A549 (cell line): Measurements from ENCODE around the gene CLDN34. TPM values are rescaled to one million over a fixed set of nuclear protein-coding genes. Genes with fewer than 3 reads are reported as not detected.
A peak's percentile ranks its signal among the peaks of the same experiment; 100 is the strongest.

ENCODE experiments used
- ATAC-seq, 2 experiments: fragments of 200-7000 bp in 1 of 2; fragments of >200 bp in 1 of 2; cut with Nextera tagmentation in 1 of 2; cut with Tn5 transposase in 1 of 2; 3 replicates each; pipeline versions ENCODE4 v1.8.0 to v1.9.1; 2018 to 2020; ENCODE audit warnings: mild to moderate bottlenecking in 1 of 2, moderate library complexity in 1 of 2
- CTCF ChIA-PET: fragments of 300-600 bp; sonication (Branson Sonifier 250); formaldehyde crosslinking; extraction: SDS; loops from one replicate; lab custom pipeline; 2021; ENCODE audit warnings: antibody characterized with exemption, inconsistent platforms; lab: Yijun Ruan, JAX
- POLR2A ChIA-PET: fragments of 350-600 bp; formaldehyde crosslinking; extraction: SDS; loops from one replicate; lab custom pipeline; 2021; ENCODE audit warnings: antibody characterized with exemption, inconsistent platforms; lab: Yijun Ruan, JAX
- DNase-seq, 2 experiments: peaks; one replicate each; pipeline versions ENCODE4 v3.0.0 to v3.0.0-alpha.2; 2011 to 2016; ENCODE audit warnings: low read depth in 1 of 2, low spot score in 1 of 2
- FAIRE-seq: peaks from 2 replicates; lab custom pipeline; 2011; peaks lifted over from hg19 to GRCh38; lab: Jason Lieb, UNC
- H3K27ac ChIP-seq, 2 experiments: fragments of >200 bp; sonication (Bioruptor Twin); formaldehyde crosslinking; 3 replicates each; pipeline ENCODE4 v1.5.1; 2016 to 2017
- H3K4me1 ChIP-seq: fragments of >200 bp; sonication (Bioruptor Twin); formaldehyde crosslinking; 3 replicates; pipeline ENCODE4 v1.6.1; 2016
- H3K4me2 ChIP-seq: fragments of >200 bp; sonication (Bioruptor Twin); formaldehyde crosslinking; 3 replicates; pipeline ENCODE4 v1.6.1; 2016
- H3K4me3 ChIP-seq: fragments of >200 bp; sonication (Bioruptor Twin); formaldehyde crosslinking; 3 replicates; pipeline ENCODE4 v1.5.1; 2016
- H3K9me3 ChIP-seq: fragments of >200 bp; sonication (Bioruptor Twin); formaldehyde crosslinking; 3 replicates; pipeline ENCODE4 v1.6.1; 2016
- CBX8 ChIP-seq: fragments of 200-600 bp; sonication (generic); IDR thresholded peaks from 2 replicates; pipeline ENCODE4 v1.6.1; 2016
- CEBPB ChIP-seq, 2 experiments: fragments of >200 bp in 1 of 2; sonication (Bioruptor Twin) in 1 of 2; formaldehyde crosslinking in 1 of 2; IDR thresholded peaks; 2 replicates each; pipeline ENCODE4 v1.6.1; 2012 to 2016
- CTCF ChIP-seq: fragments of >200 bp; sonication (Bioruptor Twin); formaldehyde crosslinking; IDR thresholded peaks from 3 replicates; pipeline ENCODE4 v1.5.1; 2016
- ELK1 ChIP-seq: fragments of 150-350 bp; IDR thresholded peaks from 2 replicates; pipeline ENCODE4 v1.6.1; 2014; ENCODE audit warnings: low read depth, mild to moderate bottlenecking, low read length
- EP300 ChIP-seq, 2 experiments: fragments of >200 bp; sonication (Bioruptor Twin); formaldehyde crosslinking; IDR thresholded peaks; 2 replicates in 1 of 2; 3 replicates in 1 of 2; pipeline ENCODE4 v1.6.1; 2016 to 2017
- FOSL2 ChIP-seq, 2 experiments: fragments of 450-650 bp in 1 of 2; fragments of >200 bp in 1 of 2; sonication (Bioruptor Twin) in 1 of 2; formaldehyde crosslinking; IDR thresholded peaks; 2 replicates each; pipeline versions ENCODE4 v1.5.0 to v1.6.1; 2016 to 2020; ENCODE audit warnings: mild to moderate bottlenecking in 1 of 2, moderate library complexity in 1 of 2
- GATA3 ChIP-seq: IDR thresholded peaks from 2 replicates; pipeline ENCODE4 v1.6.1; 2012; ENCODE audit warnings: borderline replicate concordance
- HEYL ChIP-seq: fragments of 250-450 bp; sonication (Bioruptor Pico); IDR thresholded peaks from 2 replicates; pipeline ENCODE4 v1.8.0; 2021; ENCODE audit warnings: mild to moderate bottlenecking, moderate library complexity
- HOXA7 ChIP-seq: fragments of 250-450 bp; sonication (Bioruptor Pico); IDR thresholded peaks from 2 replicates; pipeline ENCODE4 v1.5.0; 2020; ENCODE audit warnings: mild to moderate bottlenecking, moderate library complexity
- HOXB13 ChIP-seq: fragments of 250-450 bp; sonication (Bioruptor Pico); IDR thresholded peaks from 2 replicates; pipeline ENCODE4 v1.5.0; 2020; ENCODE audit warnings: low read depth, mild to moderate bottlenecking, moderate library complexity
- KDM1A ChIP-seq: fragments of 200-600 bp; sonication (generic); IDR thresholded peaks from 2 replicates; pipeline ENCODE4 v1.6.1; 2016; ENCODE audit warnings: low read depth, mild to moderate bottlenecking
- PHF8 ChIP-seq: fragments of 200-600 bp; sonication (generic); IDR thresholded peaks from 2 replicates; pipeline ENCODE4 v1.6.1; 2016; ENCODE audit warnings: low read depth, mild to moderate bottlenecking, antibody characterized with exemption, moderate library complexity, borderline replicate concordance
- POLR2AphosphoS2 ChIP-seq: conservative IDR thresholded peaks from 2 replicates; pipeline ENCODE4 v1.6.1; 2012; ENCODE audit warnings: low read length, improper control_type of control experiment, inconsistent platforms
- RAD21 ChIP-seq, 2 experiments: fragments of >200 bp in 1 of 2; sonication (Bioruptor Twin) in 1 of 2; formaldehyde crosslinking in 1 of 2; IDR thresholded peaks in 1 of 2; conservative IDR thresholded peaks in 1 of 2; 2 replicates in 1 of 2; 3 replicates in 1 of 2; pipeline ENCODE4 v1.6.1; 2012 to 2018; ENCODE audit warnings: inconsistent platforms in 1 of 2
- RCOR1 ChIP-seq: fragments of 150-350 bp; IDR thresholded peaks from 2 replicates; pipeline ENCODE4 v1.6.1; 2014; ENCODE audit warnings: antibody characterized with exemption, low read length, low read depth
- TFCP2L1 ChIP-seq: fragments of 250-450 bp; sonication (Bioruptor Pico); IDR thresholded peaks from 2 replicates; pipeline ENCODE4 v1.5.0; 2021; ENCODE audit warnings: mild to moderate bottlenecking
- ZNF302 ChIP-seq: fragments of 250-450 bp; sonication (Bioruptor Pico); IDR thresholded peaks from 2 replicates; pipeline ENCODE4 v1.9.0; 2021; ENCODE audit warnings: inconsistent platforms, mild to moderate bottlenecking, moderate library complexity
- ZSCAN20 ChIP-seq: fragments of 250-450 bp; sonication (Bioruptor Pico); IDR thresholded peaks from 2 replicates; pipeline ENCODE4 v1.8.0; 2022; ENCODE audit warnings: mild to moderate bottlenecking, moderate library complexity
- WGBS: methylation state at CpG from one replicate; pipeline ENCODE4 v1.1.6; 2017; ENCODE audit errors: missing lambda C conversion rate; 5-methylcytosine and 5-hydroxymethylcytosine counted together
- polyA plus RNA-seq, 4 experiments: library from polyadenylated mRNA; depleted of rRNA in 3 of 4; stranded (reverse); fragments of >200 nt; fragmentation: RNase III in 1 of 4; extraction: RNeasy Plus Mini Kit Qiagen cat#74134 plus additional on column Dnase treatment in 1 of 4; gene quantifications; 2 replicates in 3 of 4; 3 replicates in 1 of 4; pipeline ENCODE4 v1.2.3, GENCODE V29; 2011 to 2017

The CLDN34 gene
- polyA plus RNA-seq, 2 of the 4 experiments (the other 2 are of a cell fraction) = not detected

GRCh38 chrX:10010686-10011085, 43.5 kb downstream of the CLDN34 start:
- peak; percentile 90 for FAIRE-seq
- Histone ChIP-seq H3K4me1 (peaks cover 49% of the 10 kb centered on the region), H3K9me3 (0 out of 3 replicates have a peak, but pooled peaks cover 3% of the 10 kb centered on the region), H3K27ac (peak overlapping the region; percentile 73 to 84), H3K4me2 (peak overlapping the region; percentile 72), H3K4me3 (no peak overlapping the region)
- ChIA-PET CTCF (interaction anchor here (0.8 to 2.6 kb wide), 2 partner anchors 16 to 109 kb away, joined by 3 to 20 read pairs; no protein-coding TSS in a partner anchor), POLR2A (interaction anchor here (1.4 kb wide), 1 partner anchor 9 kb away, joined by 3 read pairs; no protein-coding TSS in a partner anchor)
- DNase-seq = peak in 1 of 2 experiments; percentile 41
- 8% methylated on average over 5 of the region's 5 CpGs for WGBS
- no peak for ATAC-seq
- TF ChIP-seq EP300 (IDR thresholded peaks at IDR 0.05) (0 out of 5 replicates have a peak, but pooled peaks of 1 of the 2 experiments have one; percentile 15), RCOR1 (no peak), PHF8 (no peak), ZNF302 (CRISPR knock-in tag) (no peak), CTCF (no peak), KDM1A (no peak), ZSCAN20 (CRISPR knock-in tag) (no peak), CEBPB (IDR thresholded peaks at IDR 0.05) (peak; percentile 54 to 68; a peak in 3 of 4 replicates)

GRCh38 chrX:10011261-10011931, 44.2 kb downstream of the CLDN34 start:
- ATAC-seq (no peak), FAIRE-seq (peak; percentile 87), DNase-seq (no peak)
- no peak for TF ChIP-seq PHF8
- TF ChIP-seq TFCP2L1 = no peak
- no peak for TF ChIP-seq RAD21 (conservative IDR thresholded peaks at IDR 0.05 in 1 of 2, IDR thresholded peaks at IDR 0.05 in 1 of 2)
- TF ChIP-seq ELK1 = no peak
- TF ChIP-seq KDM1A = no peak
- H3K4me2 ChIP-seq = peak overlapping the region; percentile 72
- H3K4me3 ChIP-seq = no peak overlapping the region
- H3K4me1 ChIP-seq = peaks cover 48% of the 10 kb centered on the region
- H3K27ac ChIP-seq = peak overlapping the region; percentile 73 to 84
- 0 out of 3 replicates have a peak, but pooled peaks cover 3% of the 10 kb centered on the region for H3K9me3 ChIP-seq
- ChIA-PET CTCF (interaction anchor here (0.8 to 2.6 kb wide), 2 partner anchors 16 to 108 kb away, joined by 3 to 20 read pairs; no protein-coding TSS in a partner anchor), POLR2A (interaction anchor here (1.4 to 1.6 kb wide), 2 partner anchors 8 kb away, joined by 3 to 7 read pairs; no protein-coding TSS in a partner anchor)
- 59% methylated on average over 10 of the region's 10 CpGs for WGBS

- DNase-seq (peak in 1 of 2 experiments; percentile 40), FAIRE-seq (no peak), ATAC-seq (peak in 1 of 2 experiments; percentile 23; a peak in 2 of 6 replicates)
- H3K4me3 ChIP-seq = no peak overlapping the region
- TF ChIP-seq CBX8 (no peak), HOXB13 (CRISPR knock-in tag) (no peak), HOXA7 (CRISPR knock-in tag) (no peak), FOSL2 (IDR thresholded peaks at IDR 0.05) (no peak), FOSL2 (CRISPR knock-in tag; IDR thresholded peaks at IDR 0.05) (no peak), POLR2AphosphoS2 (no peak), RCOR1 (no peak), GATA3 (no peak), PHF8 (no peak), HEYL (CRISPR knock-in tag) (no peak), ZNF302 (CRISPR knock-in tag) (no peak)
- H3K4me2 ChIP-seq = peak overlapping the region; percentile 72
- CTCF ChIA-PET = interaction anchor here (0.8 to 2.6 kb wide), 3 partner anchors 14 to 178 kb away, joined by 3 to 20 read pairs (median 3); no protein-coding TSS in a partner anchor
- H3K9me3 ChIP-seq = 0 out of 3 replicates have a peak, but pooled peaks cover 3% of the 10 kb centered on the region
- POLR2A ChIA-PET = interaction anchor here (1.4 to 1.6 kb wide), 2 partner anchors 8 kb away, joined by 3 to 7 read pairs; no protein-coding TSS in a partner anchor
- H3K27ac ChIP-seq = peak overlapping the region; percentile 73 to 84
- H3K4me1 ChIP-seq = peaks cover 47% of the 10 kb centered on the region
- 54% methylated on average over 8 of the region's 9 CpGs for WGBS
Measured at GRCh38 chrX:10011991-10012390, 44.8 kb downstream of the CLDN34 start.
